Measurements from ENCODE around the gene ATP1B4.
"Not testable (repeated sequence)": the region's sequence is repeated elsewhere in the genome, so short reads cannot be mapped to it uniquely, and the experiment has no call there.

Gene ATP1B4

DNA sequence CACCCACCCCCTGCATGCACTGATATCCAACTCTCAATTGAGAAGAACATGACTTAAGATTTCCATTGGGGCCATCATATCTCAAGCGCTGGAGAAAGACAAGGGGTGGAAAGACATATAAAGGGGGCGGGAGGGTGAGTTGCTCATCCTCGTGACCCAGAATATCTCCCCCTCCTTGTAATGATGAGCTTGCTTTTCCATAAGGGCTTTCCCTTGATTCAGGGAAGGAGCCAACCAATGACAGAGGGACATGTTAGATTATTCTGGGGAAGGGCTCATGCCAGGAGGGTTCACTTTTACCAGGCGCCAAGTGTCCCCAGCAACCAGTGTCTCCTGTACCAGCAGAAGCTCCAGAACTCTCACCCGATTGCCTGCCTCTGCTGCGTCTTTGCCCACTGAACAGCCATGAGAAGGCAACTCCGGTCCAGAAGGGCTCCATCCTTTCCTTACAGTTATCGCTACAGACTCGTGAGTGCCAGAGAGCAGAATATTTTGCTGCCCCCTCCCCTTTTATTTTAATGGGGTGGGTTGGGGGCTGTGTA is at the start of gene ATP1B4:
Gene ATP1B4, plus strand, starts transcription at position 326 of the 542 bp plus-strand sequence. Its CDS starts 80 bp downstream, at position 406.
- H3K4me3 ChIP-seq (ENCODE audit: low read depth, low read length) = no peak within 1 kb of the TSS

DNA sequence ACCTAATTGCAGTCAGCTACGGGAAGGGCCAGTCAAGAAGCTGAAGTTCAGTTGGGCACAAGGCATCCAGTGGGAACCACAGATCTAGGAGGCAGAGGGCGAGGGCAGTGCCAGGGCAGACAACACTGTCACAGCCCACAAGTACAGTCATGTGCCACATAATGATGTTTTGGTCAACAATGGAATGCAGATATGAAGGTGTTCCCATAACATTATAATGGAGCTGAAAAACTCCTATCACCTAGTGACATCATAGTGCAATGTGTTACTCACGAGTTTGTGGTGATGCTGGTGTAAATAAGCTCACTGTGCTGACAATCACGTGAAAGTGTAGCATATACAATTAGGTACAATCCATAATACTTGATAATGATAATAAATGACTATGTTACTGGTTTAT is 46.1 kb upstream of the ATP1B4 start:
- H3K4me3 ChIP-seq (ENCODE audit: low read depth, low read length) = no peak overlapping the region

DNA sequence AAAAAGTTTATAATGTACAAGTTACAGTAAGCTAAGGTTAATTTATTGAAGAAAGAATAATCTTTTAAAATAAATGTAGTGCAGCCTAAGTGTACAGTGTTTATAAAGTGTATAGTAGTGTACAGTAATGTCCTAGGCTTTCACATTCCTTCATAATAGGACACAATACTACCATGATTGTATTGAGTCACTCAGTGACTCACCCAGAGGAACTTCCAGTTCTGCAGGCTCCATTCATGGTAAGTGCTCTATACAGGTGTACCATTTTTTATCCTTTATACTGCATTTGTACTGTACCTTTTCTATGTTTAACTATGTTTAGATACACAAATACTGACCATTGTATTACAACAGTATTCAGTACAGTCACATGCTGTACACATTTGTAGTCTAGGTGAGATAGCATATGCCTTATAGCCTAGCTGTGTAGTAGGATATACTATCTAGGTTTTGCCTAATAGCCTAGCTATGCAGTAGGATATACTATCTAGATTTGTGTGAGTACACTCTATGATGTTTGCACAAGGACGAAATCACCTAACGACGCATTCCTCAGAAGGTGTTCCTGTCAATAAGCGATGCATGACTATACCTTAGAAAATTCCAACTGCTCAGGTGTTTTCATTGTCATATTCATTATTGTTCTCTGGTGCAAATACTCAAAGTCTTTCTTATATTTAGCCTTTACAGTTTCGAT is 45.2 kb upstream of the ATP1B4 start:
- H3K4me3 ChIP-seq (ENCODE audit: low read depth, low read length) = no peak overlapping the region

DNA sequence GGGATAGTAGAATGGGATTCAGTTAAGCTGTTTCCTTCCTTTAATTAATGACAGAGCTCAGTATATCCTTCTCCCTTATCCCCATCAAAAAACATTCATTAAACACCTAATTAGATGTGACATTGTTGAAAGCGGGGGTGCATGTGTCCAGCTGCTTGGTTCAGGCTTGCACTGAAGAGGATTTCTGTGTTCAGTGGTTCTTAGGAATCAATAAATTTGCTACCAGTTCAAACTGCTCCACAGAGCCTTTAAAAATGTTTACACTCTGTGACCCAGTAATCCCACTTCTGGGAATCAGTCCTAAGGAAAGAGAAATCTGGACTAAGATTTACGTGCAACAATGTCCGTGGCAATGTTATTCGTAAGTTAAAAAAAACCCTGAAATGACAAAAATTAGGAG is 43.5 kb upstream of the ATP1B4 start:
- no peak overlapping the region for H3K4me3 ChIP-seq (ENCODE audit: low read depth, low read length)

DNA sequence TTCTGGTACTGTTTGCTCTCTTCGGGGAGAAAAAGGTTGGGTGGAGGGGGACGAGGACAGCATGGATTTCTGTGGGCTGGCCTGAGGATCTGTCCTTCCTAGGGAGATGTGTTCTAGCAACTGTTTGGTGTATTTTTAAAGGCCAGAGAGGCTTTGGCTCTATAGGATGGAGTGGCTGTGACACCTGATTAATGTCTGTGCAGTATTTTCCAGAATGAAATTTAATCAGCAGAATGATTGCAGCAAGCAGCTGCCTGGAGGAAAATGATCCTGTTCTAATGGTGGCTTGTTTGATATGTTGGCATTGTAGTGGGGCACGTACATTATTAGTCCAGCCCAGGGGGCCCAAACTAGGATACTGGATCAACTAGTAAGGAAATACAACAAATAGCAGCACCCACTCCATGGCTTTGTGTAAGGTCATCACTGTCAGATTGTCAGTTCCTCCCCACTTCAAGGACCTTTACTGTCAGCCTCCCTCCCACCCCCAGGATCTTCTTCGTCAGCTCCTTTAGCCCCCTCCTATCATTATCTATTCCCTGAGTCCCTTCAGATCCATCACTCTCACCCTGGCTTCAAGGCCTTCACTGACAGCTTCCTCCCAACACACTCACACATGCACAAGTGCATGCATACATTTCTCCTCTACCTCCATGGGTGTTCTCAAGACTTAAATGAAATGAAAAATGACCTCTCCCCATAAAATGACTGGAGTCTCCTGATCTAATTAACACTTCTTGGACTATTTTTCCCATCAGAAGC is 40.2 kb upstream of the ATP1B4 start:
- no peak overlapping the region for H3K4me3 ChIP-seq (ENCODE audit: low read depth, low read length)

DNA sequence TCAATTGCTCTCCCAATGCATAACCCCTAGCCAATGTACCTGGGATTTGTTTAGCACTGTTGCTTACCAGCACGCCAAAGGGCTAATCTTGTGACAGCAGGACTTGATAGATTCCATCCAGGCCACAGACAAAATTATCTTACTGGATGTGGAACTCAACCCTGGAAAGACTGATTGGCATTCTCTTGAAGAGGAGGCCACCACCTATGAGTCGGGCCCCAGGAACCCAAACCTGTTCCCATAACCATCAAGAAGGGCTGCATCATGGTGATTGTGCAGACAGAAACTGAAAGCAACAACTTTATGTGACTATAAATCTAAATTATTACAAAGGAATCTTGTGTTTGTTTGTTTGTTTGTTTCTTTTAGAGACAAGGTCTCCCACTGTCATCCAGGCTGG is 30.8 kb upstream of the ATP1B4 start:
- no peak overlapping the region for H3K4me3 ChIP-seq (ENCODE audit: low read depth, low read length)

DNA sequence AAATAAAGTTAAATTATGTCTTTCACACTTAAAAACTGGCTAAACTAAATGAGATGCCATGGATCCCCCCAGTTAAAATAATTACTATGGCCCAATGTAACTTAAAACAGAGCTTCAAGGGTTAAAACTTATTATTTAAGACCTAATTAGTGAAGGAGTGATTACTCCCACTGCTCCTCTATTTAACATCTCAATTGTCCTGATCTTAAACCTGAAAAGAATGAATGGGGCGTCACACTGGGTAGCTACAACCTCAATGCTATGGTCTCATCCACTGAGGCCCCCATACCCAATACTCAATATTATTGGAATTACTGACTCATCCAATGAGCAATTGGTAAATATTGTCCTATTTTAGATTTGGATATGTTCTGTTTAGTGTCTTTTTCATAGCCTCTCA is 29.5 kb upstream of the ATP1B4 start:
- H3K4me3 ChIP-seq (ENCODE audit: low read depth, low read length) = no peak overlapping the region

DNA sequence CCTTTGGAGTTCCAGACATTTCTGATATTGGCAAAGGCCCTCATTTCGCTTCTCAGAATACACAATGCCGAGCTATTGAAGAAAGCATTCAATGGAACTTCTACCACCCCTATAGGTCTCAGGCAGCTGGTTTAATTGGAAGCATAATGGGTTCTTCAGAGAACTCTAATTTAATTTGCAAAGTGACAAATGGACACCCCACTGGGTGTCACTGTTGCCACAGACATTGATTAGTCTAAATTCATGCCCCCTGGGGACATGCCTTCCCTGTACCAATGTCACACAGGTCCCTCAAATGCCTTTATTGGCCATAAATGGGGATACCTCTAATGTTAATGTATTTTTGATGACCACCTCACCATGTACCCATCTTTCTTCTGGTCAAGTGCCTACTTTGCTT is 27.7 kb upstream of the ATP1B4 start:
- no peak overlapping the region for H3K4me3 ChIP-seq (ENCODE audit: low read depth, low read length)

DNA sequence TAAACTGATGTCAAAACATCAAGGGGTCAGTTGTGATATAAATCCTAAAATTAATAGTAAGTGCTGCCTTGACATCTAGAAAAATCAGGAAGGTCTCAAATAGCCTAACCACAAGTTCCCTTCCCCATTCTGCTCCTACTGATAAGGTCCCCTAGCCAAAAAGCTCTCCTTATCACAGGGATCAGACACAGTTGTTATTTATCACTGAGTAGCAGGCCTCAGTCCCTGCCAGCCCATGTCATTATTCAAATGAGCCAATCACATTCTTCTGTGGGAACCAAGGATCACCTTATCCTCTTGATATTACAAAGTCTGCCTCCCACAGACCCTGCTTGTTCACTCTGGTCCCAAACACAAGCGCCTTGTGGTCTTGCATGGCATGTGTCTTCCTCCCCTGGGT is 27.3 kb upstream of the ATP1B4 start:
- H3K4me3 ChIP-seq (ENCODE audit: low read depth, low read length) = no peak overlapping the region

DNA sequence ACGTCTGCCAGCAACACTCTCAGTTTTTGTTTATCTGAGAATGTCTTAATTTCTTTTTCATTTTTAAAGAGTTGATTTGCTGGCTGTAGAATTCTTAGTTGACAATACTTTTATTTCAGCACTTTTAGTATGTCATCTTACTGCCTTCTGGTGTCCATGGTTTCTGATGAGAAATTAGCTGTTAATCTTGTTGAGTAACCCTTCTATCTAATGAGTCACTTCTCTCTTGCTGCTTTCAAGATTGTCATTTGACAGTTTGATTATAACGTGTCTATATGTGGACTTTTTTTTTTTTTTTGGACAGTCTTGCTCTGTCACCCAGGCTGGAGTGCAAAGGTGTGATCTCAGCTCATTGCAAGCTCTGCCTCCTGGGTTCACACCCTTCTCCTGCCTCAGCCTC is 26.6 kb upstream of the ATP1B4 start:
- no peak overlapping the region for H3K4me3 ChIP-seq (ENCODE audit: low read depth, low read length)

DNA sequence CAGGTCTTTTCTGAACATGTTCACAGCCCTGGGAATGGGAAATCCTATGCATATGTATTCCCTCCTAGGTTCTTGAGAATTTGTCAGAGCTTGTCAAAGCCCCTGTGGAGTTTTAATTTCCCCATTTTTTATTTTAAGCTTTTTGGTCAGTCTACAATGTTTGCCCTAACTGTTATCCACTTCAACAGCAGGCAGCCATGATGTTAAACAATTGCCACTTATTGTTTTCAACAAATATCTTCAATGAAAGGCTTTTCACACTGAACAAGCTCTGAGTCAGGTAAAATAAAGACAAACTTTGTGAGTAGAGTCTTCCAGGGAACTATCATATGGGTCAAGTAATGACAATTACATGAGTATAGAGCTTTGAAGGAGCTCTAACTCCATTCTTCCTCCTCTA is 25.0 kb upstream of the ATP1B4 start:
- H3K4me3 ChIP-seq (ENCODE audit: low read depth, low read length) = no peak overlapping the region

DNA sequence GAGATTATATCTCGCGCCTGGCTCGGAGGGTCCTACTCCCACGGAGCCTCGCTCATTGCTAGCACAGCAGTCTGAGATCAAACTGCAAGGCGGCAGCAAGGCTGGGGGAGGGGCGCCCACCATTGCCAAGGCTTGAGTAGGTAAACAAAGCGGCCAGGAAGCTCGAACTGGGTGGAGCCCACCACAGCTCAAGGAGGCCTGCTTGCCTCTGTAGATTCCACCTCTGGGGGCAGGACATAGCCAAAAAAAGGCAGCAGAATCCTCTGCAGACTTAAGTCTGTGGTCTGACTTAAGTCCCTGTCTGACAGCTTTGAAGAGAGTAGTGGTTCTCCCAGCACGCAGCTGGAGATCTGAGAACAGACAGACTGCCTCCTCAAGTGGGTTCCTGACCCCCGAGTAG is 17.3 kb upstream of the ATP1B4 start:
- H3K4me3 ChIP-seq (ENCODE audit: low read depth, low read length) = not testable (repeated sequence)

DNA sequence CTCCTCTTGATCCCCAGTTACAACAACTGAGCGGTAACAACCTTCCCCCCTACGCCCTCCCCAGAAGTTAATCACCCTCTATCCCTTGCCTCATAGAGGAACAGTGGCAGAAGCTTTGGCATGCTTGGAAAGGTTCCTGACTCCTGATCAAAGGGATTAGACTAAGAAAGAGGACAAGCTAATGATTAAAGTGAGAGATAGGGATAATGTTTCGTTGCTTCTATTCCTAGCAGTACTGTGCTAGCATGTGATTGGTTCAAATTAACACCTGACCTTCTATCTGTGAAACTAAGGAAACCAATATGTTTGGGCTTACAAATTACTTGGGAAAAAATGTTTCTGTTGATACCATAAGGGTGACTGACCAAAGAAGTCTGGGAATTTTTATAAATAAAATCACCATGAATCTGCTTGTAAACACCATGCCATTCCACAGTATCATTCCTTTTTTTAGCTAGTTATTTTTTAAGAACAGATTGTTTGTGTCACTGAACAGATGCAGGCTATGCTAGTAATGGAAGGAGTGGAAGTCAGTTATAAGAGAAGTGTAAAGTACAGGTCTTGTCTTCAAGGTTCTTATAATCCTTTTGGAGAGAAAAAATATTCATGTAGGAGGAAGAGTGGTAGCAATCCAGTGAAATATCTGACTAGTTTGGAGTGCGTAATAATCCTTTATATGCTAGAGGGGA is 11.3 kb upstream of the ATP1B4 start:
- no peak overlapping the region for H3K4me3 ChIP-seq (ENCODE audit: low read depth, low read length)

DNA sequence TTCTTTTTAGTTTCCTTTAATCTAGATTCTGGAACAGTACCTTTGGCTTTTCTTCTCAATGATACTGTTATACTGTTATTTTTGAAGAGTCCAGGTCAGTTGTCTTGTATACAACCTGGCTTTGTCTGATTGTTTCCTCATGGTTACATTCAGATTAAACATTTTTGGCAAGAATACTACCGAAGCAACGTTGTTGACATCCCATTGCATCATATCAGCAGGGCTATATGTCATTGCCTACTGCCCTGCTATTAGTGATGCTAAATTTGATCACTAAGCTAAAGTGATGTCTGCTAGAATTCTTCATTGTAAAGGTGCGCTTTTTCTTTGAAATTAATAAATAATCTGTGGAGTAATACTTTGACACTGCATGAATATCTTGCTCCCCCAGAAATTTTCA is 5.8 kb upstream of the ATP1B4 start:
- no peak overlapping the region for H3K4me3 ChIP-seq (ENCODE audit: low read depth, low read length)

DNA sequence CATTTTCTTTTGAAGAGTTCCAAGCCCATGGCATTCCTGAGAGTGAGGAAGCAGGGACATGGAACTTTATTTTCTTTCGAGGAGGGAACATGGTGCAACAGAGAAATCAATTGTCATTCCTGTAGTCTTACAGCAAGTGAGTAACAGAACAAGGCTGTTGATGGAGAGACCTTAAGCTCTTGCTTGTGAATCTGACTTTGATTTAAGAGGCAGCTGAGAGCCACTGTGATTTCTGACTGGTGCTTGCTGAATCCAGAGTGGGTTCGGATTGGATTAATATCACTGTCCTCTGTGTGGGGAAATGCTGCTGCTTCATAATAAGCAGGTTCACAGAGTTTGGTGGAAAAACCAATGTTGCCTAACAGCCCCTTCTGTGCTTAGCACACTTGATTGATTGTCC is 4.7 kb upstream of the ATP1B4 start:
- H3K4me3 ChIP-seq (ENCODE audit: low read depth, low read length) = no peak overlapping the region

DNA sequence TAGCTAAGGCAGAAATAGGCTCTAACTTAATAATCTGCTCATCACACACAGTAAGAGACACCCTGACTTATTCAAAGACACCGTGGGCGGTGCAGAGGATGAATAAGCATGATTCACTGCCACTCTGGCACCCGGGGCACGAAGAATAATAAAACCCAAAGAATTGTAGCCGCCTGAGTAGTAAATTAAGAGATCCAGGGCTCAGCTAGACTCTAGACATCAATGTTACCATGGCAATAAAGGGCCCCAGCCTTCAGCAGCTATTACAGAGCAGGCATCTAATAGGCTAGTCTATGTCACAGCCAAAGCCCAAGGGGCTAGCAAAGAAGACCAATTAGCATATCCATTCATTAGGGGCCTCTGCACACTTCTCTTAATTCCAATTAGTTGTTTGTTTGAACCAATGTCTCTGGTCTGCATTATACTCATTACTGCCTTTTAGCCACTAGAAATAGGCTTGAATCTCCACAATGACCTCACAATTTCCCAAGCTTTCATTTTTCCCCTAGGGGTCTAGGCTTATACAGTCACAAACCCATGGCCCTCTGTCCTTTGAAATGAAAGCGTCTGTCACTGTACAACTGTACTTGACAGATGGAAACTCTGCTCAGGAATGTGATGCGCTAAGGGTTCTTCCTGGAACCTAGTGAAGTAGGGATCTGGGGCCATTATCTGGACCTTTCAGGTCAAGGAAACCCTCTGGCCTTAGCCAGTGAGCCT is 3.0 kb upstream of the ATP1B4 start:
- no peak overlapping the region for H3K4me3 ChIP-seq (ENCODE audit: low read depth, low read length)

DNA sequence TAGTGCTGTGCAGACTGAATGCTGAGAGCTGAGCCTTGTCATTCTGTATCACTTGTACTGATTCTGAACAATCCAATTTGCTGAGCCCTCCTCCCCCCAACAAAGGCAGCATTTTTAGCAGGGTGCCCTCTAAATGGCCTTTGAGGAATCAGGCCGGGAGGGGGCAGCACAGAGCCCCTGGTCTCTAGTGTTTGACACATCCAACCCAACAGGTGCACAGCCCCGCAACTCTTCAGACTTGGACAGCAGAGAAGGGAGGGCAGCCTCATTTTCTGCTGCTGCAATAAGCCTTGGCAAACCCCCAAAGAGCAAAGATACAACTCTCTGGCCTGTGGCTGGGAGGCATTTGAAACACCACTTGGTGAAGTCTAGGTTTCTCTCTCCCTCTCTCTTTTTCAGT is 3.4 kb downstream of the ATP1B4 start:
- H3K4me3 ChIP-seq (ENCODE audit: low read depth, low read length) = no peak overlapping the region

DNA sequence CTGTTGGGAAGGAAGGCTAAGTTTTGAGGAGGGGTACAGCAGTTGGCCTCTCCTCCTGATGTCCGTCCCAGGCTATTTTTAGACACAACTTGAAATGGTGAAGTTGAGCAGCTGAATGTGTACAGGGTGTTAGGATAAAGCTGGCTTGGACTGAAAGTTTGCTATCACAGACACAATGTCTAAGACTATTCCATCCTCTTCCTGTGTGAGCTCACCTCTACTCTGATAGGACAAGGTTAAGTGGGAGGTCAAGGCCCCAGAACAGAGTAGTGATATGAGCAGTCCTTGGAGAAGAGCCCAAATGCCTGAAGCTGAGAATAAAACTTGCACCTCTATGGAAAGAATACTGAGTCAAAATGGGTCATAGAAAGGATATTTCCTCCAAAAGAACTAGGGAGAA is 4.1 kb downstream of the ATP1B4 start:
- H3K4me3 ChIP-seq (ENCODE audit: low read depth, low read length) = no peak overlapping the region

DNA sequence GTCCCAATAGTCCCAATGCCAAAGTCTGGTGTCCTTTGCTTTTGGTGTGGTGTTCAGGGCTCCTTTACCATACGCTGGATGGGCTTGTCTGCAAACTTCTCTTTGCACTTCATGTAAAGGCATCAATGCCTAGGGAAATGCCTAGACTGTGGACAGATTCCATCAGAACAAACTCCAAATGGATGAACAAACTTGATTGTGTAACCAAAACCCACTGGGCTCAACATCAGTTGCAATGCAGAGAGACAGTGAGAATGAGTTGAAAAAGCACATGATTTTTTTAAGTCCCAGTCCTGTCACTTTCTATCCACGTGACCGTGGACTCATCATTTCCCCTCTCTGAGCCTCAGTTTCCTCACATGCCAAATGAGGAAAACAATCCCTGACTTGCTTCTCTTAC is 4.9 kb downstream of the ATP1B4 start:
- no peak overlapping the region for H3K4me3 ChIP-seq (ENCODE audit: low read depth, low read length)

DNA sequence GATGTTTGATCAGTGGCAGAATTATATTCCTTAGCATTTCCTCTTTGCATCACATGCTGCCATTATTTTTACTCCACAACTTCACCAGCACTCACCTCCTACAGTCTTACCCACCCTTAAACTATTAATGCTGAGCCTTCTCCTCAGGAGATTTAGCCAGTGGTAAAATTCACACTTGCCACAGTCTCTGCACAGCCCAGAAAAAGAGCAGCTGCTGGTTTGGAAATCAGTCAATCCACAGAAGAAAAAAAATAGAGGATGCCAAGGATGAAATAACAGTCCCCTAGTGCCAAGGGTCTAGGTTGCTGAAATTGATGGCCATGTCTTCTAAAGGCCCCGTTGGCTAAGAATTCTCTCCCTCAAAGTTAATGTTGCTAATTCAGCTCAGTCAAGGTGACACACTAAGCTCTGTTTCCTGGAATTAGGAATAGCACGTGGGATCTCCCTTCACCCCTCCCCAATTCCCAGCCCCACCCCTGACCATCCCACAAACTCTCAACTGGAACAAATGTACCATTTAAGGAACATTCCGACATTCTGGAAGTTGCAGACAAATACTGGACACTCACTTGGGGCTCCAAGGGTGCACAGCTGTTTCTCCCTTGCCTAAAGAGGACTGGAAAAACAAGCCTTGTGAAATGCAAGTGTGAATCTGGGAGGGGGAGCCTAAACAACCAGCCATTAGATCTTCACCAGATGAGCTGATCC is 5.7 kb downstream of the ATP1B4 start:
- no peak overlapping the region for H3K4me3 ChIP-seq (ENCODE audit: low read depth, low read length)

Measured in iPS-11a (cell line).